LHCN-M2 (cell line): ENCODE measurements around the gene WDR20. TPM values are rescaled to one million over a fixed set of nuclear protein-coding genes. Genes with fewer than 3 reads are reported as not detected.
A peak's percentile ranks its signal among the peaks of the same experiment; 100 is the strongest.

Experiments
- DNase-seq: peaks from one replicate; pipeline ENCODE4 v3.0.0-alpha.2; 2012; ENCODE audit warnings: low read depth
- total RNA-seq: library from RNA; depleted of rRNA; stranded (reverse); fragments of >200 nt; gene quantifications from 2 replicates; pipeline ENCODE4 v1.2.3, GENCODE V29; 2014

WDR20 gene
- total RNA-seq, 1 experiment from 2014 or later = 21.1 TPM

DNA sequence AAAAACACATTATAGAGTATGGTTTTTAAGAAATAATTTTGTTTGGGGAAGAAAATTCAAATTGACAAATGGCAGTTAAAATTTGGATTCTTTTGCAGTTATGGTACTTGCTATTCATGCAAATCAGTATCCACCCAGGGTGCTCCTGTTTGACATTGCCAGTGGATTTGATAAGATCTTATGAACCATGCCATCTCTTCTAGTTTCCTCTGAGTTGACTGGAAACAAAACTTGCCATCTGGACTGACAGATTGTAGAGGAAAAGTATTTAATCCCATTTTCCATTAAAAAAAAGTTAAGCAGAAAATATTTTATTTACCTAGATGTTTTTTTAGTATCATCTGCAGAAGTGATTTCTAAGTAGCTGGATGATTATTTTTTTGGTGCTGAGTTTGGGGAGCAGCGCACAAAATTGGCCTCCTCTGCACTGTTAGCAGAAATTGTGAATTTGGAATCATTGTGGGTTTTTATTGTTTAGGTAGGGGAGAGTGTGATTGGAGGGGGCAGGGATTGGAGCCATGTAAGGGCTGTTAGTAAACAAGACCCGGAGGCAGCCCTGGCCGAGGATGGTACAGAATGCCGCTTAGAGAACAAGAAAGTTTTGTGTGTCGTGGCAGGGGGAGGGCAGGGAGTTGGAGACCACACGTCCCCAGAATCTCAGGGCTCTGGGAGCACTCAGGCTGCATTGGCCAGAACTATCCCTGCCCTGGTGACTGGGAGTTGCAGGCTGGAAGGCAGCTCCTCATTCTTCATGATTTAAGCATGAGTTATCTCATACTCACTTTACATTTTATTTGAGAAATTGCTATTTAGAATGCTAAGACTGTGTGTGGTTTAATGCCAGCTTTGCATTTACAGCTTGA, 56.6 kb downstream of the WDR20 start:
- no peak for DNase-seq

DNA sequence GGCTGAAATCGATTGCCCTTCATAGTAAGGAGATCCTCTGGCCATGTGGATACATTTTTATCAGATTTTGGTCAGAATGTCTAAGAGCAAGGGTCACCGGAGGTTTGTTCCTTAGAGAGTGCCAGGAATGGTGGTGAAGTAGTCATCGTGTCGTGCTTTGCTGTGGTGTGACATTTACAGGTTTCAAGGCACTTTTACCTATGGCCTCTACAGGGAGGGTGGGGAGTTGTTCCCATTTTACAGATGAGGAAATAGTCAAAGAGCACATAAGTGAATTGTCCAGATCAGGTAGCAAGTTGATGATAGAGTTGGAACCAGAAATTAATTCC, 57.2 kb downstream of the WDR20 start:
- no peak for DNase-seq

DNA sequence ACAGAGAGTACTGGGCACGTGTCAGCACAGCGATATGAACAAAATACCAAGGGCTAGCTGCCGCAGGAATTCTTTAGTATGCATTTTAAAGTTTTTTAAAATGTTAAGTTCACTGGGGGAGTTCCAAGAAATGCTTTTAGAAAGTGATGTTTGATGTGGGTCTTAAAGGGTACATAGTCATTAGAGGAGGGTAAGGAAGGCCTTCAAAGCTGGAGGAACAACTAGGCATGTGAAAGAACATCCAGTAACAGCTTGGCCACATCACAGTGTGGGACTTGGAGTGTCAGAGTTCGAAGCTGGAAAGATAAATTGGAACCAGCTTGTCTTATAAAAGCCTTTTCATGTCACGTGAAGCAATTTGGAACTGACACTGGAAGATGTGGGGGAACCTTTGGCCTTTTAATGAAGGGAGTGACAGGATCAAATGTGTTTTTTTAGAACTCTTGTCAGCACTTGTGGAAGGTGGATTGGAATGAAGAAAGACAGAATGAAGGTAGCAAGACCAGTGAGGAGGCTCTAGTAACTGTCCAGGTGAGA, 57.7 kb downstream of the WDR20 start:
- DNase-seq = no peak

DNA sequence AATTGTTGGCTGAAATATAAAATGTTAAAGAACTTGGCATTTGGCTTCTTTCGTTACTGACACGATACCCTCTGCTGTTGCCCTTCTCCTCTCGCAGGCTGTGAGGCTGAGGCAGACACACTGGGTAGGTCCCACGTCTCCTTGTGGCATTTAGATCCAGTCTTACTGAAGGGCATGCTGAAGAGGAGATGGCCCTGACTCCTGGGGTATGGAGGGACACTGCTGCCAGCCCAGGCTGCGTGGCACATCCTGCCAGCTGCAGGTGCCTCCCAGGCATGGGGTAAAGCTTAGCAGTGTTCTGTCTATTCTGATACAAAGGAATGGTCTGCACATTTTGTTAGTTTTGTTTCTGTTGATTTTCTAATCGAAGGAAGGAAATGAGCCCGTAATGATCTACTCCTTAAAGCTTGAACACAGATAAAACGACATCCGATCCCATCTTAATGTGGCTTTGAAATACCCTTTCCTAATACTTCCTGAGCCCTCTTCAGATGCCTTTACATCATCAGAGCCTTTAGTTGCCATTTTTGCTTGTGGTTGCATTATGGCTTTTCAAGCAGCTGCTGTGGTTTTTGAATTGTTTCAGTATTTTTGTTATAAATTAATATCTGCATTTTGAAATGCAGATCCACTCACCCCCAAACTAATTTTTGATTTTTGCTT, 61.1 kb downstream of the WDR20 start:
- peak; percentile 70 for DNase-seq

DNA sequence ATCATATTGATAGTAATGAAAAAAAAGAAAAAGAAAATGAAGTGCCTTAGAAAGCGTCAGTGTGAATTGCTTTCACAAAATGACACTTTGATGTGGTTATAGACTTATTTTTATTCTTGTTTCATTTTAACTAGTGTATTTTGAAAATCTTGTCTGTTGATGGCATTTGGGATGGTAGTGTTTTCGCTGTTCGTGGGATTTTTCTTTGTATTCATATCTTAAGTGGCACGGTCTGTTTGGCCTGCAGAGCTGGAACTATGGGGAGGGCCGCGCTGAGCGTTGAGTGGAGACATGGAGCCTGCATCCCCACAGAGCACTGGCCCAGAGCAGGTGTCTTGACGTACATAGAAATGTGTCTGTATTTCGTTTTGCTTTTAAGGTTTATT, 61.6 kb downstream of the WDR20 start:
- no peak for DNase-seq

DNA sequence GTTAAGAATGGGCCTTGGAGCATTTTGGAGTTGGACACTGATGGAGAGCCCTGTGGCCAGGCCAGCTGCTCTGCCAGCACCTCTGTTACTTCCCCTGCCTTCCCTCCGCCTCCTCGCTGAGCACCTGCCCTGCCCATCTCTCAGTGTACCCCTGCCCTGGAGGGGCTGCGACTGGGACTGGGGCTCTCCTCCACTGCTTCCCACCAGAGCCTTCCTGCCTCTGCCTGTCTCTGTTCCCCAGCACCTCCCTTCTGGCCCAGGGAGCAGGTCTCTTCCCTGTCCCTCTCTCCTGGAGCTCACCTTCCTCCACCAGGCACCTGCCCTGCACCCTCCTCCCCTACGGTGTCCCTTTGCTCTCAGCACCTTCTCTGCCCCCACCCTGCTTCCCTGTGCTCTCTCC, 62.1 kb downstream of the WDR20 start:
- no peak for DNase-seq

DNA sequence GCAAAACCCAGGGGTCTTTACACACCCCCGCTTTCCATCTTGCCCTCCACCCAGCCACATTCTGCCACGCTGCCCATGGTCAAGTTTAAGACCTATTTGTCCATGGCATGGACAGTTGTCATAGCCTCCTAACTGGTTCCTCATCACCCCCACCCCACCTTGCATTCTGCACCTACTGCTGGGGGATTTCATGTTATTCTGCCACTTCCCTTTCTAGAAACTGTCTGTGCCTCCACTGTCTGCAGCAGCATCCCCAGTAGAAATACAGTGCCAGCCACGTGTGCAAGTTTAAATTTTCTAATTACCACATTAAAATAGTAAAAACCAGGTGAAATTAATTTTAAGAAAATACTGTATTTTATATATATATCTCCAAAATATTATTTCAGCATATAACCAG, 63.2 kb downstream of the WDR20 start:
- no peak for DNase-seq

DNA sequence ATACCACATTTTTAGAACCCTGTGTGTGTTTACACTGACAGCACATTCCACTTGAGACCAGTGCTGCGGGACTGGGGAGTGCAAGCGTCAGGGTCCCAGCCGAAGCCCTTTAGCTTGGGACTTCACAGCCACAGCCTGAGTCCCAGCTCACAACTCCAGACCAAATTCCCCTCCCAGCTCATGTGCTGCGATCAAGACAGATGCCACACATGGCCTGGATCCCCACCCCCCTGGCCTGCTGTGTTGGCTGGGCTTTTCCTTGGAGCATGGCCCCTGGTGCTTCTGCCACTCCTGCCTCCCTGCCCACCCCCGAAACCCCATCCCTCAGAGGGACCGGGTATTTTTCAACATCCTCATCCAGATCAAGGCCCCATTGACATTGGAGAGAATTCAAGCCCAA, 63.7 kb downstream of the WDR20 start:
- no peak for DNase-seq

DNA sequence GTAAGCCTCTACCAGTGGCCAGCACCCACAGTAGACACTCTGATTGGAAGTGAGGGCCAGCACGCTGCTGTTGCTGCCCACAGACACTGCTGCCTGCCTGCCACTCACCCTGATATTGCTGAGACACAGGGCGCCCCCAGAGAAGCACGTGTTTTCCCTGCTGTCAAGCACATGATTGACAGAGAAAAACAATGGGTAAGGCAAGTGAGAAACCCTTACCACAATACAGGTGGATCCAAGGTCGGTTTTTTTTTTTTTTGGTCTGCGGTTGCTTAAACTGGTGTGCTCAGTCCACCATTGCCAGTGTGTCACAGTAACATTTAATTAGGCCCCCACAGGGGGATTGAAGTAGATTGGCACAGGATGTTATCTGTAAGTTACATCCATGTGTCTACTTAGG, 65.9 kb downstream of the WDR20 start:
- no peak for DNase-seq

DNA sequence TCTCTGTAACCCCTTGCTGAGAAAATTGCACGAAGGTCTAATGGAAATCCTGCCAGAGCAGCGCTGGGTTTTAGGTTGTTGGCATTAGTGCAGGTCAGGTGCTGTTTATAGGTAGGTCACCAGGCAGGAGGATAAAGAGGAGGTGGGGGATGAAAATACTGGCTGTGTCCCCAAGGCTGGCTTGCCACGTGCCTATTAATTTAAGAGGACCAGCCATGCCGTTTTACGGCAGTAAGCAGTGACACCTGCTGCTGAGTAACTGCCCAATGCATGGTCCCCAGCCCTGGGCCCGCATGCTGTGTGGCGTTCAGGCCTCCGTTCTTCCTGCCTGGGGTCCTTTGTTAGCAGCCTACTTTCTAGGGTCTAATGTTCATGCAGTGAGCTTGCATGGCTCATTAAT, 67.2 kb downstream of the WDR20 start:
- DNase-seq = no peak

DNA sequence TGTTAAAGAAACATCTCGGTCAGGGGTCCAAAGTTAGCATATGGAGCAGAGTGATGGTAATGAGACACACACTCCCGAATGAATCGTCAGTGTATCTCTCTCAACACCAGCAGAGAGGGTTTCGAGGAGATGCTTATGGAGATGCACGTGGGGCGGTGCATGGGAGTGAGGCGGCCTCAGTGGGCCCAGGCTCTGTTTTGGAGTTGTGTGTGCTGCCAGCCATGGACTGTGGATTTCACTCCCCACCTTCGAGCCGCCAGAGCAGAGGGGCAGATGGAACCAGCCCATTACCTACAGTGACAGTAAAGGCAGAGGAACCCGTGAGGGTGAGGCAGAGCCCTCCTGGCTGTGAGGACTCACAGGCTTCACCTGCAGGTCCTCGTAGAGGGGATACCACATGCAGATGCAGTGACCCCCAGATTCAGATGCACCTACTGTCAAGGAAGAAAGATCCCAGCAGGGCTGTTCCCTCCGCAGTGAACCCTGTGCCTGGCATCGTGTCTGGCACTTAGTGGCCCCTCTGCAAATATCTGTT, 68.2 kb downstream of the WDR20 start:
- no peak for DNase-seq

DNA sequence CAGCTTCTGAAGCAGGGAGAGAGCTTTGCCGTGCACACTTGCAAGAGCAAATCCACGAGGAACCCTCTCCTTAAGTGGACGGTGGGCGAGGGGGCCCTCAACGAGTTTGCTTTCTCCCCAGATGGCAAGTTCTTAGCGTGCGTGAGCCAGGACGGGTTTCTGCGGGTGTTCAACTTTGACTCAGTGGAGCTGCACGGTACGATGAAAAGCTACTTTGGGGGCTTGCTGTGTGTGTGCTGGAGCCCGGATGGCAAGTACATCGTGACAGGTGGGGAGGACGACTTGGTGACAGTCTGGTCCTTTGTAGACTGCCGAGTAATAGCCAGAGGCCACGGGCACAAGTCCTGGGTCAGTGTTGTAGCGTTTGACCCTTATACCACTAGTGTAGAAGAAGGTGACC, 69.0 kb downstream of the WDR20 start:
- DNase-seq = no peak

DNA sequence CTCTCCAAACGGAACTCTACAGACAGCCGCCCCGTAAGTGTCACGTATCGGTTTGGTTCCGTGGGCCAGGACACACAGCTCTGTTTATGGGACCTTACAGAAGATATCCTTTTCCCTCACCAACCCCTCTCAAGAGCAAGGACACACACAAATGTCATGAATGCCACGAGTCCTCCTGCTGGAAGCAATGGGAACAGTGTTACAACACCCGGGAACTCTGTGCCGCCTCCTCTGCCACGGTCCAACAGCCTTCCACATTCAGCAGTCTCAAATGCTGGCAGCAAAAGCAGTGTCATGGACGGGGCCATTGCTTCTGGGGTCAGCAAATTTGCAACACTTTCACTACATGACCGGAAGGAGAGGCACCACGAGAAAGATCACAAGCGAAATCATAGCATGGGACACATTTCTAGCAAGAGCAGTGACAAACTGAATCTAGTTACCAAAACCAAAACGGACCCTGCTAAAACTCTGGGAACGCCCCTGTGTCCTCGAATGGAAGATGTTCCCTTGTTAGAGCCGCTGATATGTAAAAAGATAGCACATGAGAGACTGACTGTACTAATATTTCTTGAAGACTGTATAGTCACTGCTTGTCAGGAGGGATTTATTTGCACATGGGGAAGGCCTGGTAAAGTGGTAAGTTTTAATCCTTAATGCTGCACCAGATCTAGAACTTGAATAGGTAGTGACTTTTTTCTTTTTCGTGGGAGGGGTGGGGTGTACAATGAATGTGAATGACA, 69.7 kb downstream of the WDR20 start:
- DNase-seq = peak; percentile 19

DNA sequence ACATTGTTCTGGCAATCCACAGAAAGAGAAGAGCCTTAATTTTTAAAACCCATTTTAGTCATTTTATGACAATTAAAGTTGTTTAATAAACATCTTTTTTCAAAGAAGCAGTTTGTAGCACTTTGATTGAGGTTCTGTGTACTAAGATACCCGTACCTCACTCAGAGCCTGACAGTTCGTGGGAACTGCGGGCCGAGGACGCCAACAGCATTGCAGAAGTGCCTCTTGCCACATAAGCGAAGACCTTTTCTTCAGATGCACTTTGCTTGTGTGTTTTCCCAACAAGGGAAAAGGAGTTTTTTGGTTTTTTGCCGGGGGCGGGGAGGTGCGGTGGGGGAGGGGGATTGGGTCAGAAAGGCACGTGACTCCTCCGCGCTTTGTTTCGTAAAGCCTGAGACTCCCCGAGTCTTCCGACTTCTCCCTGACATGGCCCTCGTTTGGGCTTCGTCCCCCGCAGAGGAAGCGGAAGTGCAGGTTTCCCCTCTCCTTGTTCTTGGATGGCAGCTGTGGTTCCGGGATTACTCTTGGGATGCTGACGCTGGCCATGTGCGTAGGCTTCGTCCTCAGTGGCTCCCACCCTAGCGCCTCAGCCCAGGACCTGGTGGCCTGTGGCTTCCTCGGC, 70.8 kb downstream of the WDR20 start:
- DNase-seq = no peak

DNA sequence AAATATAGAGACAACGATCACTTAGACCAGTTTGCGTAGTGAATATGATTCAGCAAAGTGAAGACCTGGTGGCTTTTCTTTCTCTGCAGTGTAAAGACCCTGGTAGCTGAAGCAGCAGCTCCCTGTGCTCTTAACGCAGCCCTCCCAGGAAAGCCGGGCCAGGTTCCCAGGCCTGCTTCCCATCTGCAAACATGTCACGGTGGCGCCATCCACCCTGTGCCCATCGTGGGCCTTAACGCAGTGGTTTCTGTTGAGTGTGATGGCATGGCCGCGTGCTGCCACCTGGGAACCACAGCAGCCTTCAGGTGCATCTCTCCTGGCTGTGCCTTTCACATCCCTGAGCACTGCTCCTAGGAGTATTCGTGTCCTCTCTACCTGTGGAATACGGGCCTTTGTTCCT, 71.5 kb downstream of the WDR20 start:
- no peak for DNase-seq

DNA sequence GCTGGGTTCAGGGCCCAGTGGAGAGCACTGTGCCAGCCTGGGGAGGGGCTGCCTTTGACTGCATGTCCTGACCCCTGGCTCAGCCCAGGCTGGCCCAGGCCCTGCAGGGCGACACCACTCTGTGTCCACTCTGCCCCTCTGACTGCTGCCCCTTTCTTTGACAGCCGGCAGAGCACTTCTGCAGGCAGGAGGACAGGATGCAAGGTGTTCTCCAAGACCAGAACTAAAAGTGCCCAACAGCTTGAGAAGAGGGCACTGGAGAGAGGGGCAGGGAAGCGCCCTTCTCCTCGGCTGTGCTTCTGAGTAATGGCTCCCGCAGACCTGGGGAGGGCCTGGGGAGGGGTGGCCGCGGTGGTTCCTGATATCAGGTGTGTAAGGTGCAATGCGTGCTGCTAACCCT, 72.7 kb downstream of the WDR20 start:
- DNase-seq = no peak

DNA sequence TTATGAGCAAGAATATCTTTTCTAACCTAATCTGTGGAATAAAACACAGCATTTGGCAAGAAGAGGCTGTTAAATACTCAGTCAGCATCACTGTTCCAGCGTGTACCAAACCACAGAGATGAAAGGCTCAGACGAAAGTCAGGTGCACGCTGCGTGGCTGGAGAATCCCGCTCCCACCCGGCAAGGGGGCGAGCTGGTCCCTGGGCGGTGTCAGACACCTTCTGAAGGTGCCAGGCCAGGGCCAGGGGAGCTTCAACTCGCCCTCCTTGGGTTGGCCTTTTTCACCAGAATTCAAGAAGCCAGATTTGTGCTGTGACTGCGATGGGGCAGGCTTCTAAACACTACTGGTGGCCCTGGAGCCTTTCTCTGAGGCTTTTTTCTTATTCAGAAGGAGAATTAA, 73.1 kb downstream of the WDR20 start:
- no peak for DNase-seq

DNA sequence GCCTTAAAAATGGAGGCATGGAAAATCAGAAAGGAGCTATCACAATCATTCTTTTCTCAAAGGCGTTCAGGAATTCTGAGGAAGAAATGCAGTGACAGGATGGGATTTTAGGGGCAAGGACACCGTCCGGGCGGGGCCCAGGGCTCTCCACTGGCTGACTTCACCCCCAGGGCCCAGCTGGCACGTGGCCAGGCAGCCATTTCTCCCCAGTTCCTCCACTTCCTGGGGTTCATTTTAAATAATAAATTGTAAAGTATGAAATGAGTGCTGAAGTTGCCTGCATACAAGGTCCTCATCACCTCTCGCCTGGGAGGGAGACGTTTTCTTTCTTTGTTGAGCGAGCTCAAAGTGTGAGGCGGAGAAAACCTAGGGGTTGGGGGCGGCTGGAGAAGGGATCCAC, 73.8 kb downstream of the WDR20 start:
- DNase-seq = no peak

DNA sequence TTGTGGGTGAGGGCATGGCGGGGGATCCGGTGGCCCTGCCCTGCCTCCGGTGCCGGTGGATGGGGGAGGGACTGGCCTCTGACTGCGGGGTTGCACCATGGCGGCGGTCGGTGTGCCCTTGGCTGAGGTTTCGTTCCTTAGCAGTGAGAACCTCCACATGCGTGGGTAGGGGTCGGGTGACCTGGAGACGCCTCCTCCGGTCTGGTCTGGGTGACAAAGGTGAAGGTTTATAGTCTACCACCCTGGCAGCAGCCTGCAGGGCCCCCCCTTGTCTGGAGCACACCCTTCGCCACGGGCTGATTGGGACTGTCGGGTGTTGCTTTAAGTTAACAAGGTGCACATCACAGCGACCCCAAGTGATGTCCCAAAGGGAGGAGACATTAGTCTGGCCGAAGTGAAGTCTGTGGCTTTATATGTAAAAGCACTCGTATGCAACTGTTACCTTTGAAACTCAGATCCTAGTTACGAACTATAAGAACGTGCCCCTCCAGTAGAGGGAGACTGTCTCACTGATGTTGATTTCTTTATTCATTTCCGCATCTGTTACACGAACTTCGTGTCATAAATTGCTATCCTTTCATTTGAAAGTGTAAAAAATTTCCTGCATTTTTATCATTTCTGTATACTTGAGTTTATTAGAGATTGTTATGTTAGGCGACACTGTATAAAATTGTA, 74.4 kb downstream of the WDR20 start:
- no peak for DNase-seq

DNA sequence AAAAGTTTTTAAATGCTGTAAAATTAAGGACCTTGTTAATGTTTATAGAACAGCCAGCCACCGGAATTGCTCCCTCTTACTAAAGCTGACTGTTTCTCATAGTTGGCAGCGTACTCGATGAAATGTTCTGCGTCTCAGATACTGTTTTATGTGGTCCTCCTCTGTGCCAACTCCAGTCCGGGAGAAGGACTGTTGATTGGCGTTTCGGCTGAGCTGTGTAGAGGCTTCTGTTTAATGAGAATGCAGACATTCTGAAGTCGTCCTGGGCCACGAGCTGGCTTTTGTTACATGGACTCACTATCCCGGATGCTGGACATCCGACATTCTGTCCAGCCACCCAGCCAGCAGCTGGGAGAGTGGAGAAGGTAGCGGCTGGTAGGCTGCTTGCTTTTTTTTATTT, 75.4 kb downstream of the WDR20 start:
- peak; percentile 56 for DNase-seq

DNA sequence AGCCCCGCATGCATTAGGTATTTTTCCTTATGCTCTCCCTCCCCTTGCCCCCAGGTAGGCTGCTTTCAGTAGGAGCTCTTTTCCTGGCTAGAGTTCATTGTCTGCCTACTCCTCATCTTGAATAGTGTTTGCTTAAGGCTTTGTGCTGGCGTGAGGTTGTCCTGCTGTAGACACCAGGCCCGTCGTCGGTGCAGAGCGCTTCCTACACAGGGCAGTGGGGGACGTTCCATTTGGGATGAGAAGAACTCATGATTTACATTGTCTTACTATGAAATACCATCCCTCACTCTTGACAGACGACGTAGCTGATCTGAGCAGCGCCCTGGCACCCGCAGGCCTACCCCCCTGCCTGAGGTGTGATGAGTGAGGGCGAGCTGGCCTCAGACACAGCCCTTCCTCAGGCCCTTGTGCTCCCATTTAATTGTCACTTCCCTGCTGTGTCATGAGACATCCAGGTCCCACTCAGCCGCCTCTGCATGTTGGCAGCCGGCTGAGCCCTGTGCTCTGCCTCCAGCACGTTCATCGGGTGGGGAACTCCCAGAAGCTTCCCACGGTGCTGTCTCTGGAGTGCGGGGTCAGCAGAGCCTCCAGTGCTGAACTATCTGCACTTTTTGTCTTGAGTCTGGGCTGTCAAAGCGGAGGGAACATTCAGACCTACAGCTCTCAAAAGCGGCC, 76.0 kb downstream of the WDR20 start:
- no peak for DNase-seq
